HG03196 (cell line): Measurements from ENCODE around the gene PTPRM.

Source experiments
- ATAC-seq: cut with Tn5 transposase; IDR thresholded peaks from one replicate; pipeline ENCODE4 v1.9.1; 2021; ENCODE audit not compliant: unreplicated experiment

The PTPRM gene

DNA sequence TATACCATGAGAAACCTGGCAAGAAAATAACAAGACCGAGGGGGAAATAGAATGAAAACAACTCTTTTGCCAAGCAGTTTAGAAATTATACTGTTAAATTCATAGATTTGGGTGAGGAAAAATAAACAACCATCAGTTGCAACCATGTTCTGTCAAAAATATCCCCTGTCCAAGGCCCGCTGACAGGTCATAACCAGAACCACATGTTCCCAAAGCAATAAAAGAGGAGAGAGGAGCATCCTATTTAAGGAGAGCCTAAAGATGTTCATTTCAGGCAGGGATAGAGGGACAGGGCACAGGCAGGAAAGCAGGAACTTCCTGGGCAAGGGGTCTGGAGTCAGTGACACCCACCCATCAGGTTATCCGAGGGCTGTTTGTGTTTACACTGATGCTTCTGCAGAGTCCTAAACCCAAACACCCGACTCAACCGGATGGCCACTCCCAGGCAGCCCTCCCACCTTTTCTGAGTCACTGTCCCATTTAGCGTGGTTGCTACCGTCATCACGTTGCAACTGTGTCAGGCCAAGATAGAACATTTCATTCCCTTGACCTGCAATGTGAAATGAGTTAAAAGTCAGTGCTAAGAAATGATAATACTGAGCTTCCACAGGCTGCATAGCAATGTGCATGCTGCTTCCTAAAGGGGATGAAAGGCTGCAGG is 573.9 kb downstream of the PTPRM start:
- no peak for ATAC-seq

DNA sequence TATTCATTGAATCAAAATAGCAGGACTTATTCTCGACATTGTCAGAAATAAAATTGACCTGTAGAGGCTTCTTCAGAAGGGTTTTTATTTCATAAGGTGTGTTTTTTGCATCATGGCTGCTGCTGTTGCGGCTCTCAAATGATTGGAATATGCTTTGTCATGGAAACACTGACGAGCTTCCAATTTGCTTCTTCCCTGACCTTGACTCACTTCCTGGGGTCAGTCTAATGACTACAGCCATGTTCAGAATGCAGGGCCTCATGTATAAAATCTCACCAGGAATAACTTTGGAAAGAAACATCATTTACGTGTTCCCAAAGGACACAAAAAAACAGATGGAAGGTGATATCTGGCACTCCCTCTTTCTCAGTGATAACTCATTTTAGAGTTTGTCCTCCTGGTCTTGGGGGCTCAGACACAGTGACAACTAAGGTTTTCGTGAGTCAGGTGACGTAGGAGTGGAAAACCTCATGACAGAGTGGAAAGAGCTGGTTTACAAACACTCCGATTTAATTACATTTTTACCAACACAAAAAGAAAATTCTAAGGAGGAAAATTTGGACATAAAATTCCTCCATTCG is 575.1 kb downstream of the PTPRM start:
- ATAC-seq: no peak

DNA sequence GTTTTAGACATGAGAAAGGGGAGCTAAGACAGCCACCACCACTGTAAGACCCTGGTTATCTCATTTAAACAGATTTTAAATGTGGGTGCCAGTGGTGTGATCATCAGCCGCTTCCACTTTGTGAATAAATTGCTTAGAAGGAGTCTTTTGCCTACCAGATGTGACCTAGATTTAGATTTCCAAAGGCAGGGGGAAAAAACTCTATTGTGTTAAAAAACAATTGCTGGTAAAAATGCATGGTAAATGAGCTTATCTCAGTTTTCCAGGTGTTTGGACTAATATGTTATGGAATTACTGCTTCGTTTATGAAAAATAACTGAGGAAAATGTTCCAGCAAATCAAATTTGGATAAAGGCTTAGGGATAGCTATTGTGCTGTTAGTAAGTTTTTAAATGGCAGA is 575.8 kb downstream of the PTPRM start:
- no peak for ATAC-seq

DNA sequence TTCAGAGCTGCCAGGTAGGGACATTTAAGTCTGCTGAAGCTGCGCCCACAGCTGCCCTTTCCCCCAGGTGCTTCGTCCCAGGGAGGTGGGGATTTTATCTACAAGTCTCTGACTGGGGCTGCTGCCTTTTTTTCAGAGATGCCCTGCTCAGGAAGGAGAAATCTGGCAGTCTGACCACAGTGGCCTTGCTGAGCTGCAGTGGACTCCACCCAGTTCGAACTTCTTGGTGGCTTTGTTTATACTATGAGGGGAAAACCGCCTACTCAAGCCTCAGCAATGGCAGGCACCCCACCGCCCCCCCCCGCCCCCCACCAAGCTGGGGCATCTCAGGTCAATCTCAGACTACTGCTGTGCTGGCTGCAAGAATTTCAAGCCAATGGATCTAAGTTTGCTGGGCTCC is 584.1 kb downstream of the PTPRM start:
- no peak for ATAC-seq

DNA sequence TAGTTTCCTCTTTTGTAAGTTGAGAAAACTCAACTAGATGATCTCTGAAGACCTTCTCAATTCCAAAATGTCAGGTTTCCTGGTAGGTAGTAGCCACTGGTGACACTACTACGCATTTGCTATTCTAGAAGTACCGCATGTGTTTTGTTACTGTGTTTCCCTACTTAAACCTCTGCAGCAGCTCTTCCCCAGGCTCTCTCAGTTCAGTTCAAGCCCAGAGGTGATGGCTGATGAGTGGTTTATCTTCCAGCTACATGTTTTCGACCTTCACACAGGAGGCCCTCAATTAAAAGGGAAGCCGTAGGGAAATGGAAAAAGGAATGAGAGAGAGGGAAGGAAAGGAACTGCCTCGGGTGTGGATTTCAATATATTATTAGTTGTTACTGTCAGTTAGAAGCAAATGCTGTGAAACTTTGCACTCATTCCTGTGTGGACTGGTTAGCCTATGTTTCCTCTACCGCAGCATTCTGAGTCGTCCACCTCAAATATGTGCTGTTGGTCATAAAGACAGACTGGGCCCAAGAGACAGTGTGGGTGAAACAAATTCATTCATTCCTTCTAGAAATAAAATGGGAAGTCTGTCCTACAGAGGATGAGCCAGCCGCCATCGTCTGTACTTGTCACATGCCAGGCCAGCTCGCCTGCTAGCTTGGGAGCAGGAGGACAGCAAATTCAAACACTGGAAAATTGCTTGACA is 586.9 kb downstream of the PTPRM start:
- no peak for ATAC-seq

DNA sequence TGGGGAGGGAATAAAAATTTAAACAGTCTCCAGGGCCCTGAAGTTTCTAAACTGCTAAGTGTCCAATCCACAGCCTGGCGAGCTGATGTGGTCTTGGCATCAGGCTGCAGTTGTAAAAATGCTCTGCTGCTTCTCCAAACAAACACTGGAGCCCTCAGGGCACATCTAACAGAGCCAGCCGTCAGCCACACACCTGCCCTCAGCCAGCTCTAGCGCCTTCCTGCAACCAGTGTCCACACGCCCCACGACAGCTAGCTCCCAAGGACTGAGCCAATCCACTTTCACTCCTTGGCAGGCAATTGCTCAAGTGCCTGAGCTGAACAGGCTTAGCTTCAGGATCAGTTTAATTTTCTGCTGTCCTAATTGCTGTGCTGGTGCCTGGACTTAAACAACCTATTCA is 595.7 kb downstream of the PTPRM start:
- no peak for ATAC-seq

DNA sequence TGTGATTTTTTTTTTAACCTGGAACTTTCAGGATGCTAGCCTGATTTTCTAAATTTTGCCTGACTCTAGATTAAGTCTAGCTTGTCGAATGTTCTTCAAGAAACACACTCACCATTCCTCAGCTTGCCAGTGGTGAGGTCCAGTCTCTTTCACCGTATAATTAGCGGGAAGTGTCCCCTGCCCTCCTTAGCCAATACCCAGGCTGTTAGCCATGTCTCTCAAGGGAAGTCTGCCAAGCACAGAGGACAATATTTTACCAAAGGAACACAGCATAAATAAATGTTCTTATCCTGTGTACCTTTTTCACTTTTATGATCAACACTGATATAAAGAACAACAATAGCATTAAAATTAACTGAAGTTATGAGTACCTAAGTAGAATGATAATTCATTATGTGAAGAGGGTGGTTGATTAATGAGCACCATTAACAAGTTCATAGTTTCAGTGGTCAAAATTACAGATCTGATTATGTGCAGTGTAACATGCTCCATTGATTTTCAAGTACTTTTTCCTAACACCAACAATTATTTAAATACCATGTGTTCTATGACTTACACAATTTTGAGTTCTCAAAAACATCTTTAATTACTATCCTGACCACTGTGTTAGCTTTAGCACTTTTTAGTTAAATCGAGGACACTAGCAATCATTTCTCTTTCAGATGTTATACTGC is 596.3 kb downstream of the PTPRM start:
- ATAC-seq: no peak

DNA sequence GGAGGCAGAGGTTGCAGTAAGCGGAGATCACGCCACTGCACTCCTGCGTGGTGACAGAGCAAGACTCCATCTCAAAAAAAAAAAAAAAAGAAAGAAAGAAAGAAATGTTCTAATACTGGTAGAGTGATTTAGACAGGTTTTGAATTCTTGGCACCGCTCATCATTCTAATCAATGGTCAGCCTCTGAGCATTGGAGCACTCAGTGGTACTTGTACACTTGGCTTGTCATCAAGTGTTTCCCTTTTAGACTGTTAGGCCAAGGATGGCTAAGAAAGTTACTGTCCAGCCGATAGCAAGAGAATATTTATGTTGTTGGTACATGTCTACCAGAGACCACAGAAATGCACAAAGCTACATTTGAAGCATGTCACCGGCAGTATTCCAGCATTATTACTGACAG is 598.0 kb downstream of the PTPRM start:
- no peak for ATAC-seq

DNA sequence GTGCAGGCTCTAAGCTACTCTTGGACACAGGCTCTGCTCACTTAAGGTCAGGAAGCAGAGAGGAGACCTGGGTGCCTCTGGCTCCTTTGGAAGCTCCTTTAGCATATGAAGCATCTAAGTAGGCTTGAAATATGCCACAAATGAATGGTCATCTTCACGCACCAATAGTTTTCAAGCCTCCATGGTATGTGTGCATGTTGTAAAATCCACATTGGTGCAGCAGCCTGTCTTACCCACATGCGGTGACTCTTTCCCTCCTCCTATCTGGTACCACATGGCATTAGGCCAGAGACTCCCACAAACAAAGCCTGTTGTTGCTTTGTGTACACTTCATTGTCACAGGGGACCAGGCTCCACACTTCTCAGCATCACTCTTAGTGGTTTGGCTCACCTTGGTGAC is 599.9 kb downstream of the PTPRM start:
- ATAC-seq: no peak

DNA sequence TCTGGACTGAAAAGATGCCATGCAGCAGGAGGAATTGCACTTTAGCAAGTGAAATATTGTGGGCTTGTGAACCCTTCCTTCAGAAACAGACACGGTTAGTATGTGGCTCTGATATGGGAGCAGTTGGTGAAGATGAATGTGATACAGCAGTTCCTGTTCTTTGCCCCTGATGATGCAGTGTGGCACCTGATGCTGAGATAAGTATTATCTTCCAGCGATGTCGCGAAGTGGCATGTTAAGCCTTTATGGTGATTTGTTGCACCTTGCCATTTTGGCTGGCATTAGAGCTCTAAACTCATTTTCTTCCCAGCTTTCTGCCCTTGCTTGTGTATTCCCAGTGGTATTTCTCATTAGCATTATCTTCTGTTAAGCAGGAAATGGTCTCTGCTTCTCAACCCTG is 600.6 kb downstream of the PTPRM start:
- no peak for ATAC-seq

DNA sequence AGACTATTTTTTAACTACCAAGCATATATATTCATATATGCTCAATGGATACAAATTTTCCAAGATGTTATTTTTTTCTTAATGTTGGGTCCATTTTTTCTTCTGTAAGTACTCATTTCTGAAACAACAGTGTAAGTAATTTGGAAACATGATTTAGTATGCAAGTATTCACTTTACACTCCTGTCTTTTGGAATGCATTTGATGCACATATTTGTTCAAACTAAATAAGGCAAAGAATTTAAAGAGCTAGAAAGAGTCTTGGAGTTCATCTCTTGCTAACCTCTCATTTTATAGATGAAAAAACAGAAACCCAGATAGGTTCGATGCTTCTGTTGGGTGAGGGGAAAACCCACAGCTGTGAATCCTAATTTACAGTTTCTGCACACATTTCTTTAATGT is 602.6 kb downstream of the PTPRM start:
- no peak for ATAC-seq

DNA sequence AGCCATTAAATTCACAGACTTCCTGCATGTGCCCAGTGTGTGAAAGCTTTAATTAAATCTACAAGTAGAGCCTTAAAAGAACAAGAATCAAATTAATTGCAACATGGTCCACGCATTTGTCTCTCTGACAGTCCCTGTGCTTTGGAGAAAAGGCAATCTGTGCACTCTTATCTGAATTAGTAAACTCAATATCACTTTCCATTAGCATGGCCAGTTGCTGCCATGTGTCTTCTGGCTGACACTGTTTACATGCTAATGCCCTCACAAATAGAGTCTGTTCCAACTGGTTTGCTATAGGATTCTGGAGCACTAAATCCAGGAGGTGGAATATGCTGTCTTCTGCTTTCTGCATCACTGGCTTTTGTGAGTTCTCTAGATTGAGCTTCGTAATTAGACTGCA is 607.7 kb downstream of the PTPRM start:
- no peak for ATAC-seq

DNA sequence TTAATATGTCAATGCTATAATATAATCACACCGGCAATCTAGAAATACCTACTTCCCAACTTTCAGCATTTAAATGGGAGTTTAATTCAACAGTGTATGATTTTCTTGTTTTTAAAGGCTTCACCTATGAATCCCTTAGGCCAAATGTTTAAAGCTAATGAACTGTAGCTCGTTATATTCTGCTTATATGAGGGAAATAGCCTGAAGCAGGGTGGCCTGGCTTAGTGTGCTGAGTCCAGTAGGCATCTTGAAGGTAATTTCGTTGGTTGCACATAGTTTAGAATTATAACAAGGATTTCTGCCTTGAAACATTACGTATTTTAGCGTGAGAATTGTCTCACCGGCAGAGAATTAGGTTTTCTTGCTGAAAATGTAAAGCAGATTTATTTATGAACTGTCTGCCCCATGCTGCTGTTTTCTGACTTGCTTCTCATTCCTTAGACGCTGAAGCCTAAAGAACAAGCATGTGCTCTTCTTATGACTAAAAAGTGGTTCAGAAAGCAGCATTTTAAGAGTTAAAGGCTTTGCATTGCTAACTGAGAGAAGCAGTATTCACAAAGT is 608.5 kb downstream of the PTPRM start:
- no peak for ATAC-seq

DNA sequence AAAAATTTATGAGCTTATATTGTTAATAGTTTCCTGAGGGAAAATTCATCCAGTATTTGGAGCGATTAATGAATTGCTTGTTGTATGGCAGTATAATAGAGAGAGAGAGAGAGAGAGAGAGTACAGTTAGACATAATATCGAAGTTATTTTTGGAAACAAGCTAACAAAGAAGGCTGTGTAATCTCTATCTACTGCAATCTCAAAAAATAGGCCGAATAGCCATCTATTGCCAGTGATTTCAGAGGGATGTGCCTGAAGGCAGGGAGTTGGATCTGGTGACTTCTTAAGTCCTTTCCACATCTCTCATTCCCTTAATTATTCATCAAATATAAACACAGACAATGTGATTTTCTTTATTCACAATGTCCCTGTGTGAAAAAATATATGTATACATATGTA is 609.0 kb downstream of the PTPRM start:
- no peak for ATAC-seq

DNA sequence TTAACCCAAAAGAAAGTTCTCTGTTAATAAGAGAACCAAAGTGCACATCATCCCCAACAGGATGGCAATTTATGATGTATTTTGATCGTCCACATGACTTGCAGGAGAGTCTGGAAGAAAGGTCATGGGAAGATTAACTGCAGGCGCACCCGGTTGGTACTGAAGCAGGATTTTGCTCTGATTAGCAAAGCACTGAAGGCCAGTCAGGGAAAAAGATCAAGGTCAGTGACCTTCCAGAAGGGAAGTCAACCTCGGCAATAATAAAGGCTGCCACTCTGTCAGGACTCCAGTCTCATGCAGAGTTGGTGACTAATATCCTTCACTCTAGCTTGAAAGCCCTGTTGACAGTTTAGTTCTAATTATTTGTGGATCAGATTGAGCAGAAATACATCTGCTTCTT is 609.4 kb downstream of the PTPRM start:
- ATAC-seq: no peak

DNA sequence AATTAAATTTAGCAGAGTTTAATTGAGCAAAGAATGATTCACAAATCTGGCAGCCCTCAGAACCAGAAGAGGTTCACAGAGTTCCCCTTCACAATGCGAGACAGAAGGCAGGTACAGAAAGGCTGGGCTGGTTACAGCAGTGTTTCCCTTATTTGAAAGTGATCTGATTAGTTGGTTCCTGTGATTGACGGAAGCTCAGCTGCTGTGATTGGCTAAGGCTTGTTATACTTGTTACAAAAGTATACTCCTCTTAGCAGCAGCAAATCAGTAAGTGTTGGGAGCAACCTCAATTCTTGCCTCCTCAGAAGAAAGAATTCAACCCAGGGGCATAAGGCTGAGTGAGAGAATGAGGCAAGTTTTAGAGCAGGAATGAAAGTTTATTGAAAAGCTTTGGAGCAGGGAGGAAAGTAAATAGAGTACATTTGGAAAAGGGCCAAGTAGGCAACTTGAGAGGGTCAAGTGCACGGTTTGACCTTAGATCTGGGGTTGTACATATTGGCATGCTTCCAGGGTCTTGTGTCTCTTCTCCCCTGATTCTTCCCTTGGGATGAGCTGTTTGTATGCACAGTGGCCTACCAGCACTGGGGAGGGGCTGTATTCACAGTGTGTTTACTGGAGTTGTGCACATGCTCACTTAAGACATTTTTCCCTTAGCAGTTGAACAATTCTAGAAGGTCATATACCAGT is 610.4 kb downstream of the PTPRM start:
- no peak for ATAC-seq

DNA sequence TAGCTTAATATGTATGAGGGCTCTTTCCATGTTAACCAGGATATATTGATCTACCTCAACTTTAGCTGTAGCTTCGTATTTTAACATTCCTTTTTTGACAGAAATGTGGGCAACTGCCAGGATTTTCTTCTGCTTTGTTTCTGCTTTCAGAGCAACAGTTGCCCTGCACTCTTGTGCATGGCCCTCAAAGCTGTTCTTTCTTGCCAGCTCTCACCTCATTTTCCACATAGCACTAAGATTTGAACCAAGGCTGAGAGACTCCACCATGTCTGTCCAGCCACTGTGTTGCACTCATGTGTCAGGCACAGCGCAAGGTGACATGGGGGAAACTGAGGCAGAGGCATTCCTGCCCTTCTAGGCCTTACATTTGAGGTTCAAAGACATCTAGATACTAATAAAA is 619.3 kb downstream of the PTPRM start:
- ATAC-seq: no peak

DNA sequence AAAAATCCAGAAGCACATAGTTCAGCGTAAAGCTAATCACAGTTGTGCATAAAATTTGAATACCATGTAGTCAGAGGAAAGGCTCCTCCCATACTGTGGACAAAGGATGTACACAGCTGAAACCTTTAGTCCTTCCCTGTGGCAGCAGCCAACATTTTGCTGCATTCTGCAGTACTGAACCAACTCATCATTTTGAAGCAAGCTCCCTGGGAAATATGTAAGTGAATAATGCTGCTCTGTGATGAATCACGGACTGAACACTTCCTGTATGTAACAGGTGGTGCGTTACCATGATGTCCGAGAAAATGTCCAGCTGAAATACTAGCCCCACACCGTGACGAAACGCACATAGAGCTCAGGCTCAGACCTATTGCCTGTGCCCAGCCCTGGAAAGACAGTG is 621.1 kb downstream of the PTPRM start:
- no peak for ATAC-seq

DNA sequence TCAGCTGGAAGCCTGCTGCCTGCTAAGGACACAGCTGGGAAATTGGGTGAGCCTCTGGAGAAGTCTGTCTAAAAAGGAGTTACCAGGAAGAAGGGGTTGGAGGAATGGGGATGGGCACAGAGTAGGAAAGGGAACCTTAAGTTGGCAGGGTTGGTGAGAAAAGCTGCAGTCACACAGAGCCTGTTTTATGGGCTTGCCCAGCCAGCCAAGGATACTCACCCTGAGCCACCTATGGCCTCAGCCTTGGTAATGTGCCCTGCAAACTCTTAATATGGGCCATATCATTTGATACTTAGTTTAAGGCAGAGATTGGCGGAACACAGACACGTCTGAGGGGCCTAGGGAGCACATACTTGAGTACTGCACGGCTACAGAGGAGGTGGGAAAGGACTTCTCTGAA is 623.9 kb downstream of the PTPRM start:
- ATAC-seq: no peak

DNA sequence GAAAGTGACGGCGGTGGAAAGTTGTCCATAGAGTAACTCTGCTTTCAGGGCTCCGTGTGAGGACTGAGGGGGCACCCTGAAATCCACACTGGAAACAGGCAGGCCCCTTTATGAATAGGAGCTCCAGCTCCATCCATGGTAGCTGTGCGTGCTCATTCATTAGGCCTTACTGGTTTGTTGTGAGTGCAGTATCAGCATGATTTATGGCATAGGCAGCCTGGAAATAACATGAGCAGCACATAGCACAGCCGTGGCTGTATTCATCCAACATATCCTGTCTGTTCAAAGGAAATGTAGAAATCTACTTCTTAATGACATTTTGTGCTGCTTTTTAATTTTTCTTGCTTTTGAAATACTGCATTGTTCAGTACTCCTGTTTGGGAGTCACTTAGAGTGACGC is 627.3 kb downstream of the PTPRM start:
- ATAC-seq: no peak

DNA sequence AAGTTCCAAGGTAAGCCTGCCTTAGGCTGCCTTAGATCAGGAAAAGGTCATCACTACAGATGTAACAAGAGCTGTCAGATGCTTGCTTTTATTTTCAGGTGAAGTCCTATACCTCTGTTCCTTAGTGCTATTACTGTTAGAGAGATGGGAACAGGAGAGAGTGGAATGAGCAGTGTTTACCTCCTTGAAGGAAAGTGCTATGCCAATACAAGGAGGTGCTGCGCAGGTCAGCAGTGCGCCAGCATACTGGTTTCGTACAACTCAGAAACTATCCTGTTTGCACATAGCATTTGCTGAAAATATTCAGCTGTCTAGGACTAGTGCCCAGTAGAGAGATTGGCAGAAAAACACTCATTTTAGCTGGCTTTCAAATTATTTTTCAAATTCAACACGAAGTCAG is 629.1 kb downstream of the PTPRM start:
- no peak for ATAC-seq
